22Rv1 (cell line): Measurements from ENCODE around the gene CDCA5.

ENCODE experiments used
- H3K27ac ChIP-seq: fragments of 450-650 bp; 2 replicates; pipeline ENCODE4 v1.5.1; 2017
- ZFX ChIP-seq: fragments of 450-650 bp; IDR thresholded peaks from 2 replicates; pipeline ENCODE4 v1.6.1; 2017; ENCODE audit warnings: antibody characterized with exemption, borderline replicate concordance
- TF ChIP-seq, protein P1 (sequence below): fragments of 450-650 bp; IDR thresholded peaks from 2 replicates; pipeline ENCODE4 v1.5.1; 2017; ENCODE audit warnings: mild to moderate bottlenecking

CDCA5 gene

DNA sequence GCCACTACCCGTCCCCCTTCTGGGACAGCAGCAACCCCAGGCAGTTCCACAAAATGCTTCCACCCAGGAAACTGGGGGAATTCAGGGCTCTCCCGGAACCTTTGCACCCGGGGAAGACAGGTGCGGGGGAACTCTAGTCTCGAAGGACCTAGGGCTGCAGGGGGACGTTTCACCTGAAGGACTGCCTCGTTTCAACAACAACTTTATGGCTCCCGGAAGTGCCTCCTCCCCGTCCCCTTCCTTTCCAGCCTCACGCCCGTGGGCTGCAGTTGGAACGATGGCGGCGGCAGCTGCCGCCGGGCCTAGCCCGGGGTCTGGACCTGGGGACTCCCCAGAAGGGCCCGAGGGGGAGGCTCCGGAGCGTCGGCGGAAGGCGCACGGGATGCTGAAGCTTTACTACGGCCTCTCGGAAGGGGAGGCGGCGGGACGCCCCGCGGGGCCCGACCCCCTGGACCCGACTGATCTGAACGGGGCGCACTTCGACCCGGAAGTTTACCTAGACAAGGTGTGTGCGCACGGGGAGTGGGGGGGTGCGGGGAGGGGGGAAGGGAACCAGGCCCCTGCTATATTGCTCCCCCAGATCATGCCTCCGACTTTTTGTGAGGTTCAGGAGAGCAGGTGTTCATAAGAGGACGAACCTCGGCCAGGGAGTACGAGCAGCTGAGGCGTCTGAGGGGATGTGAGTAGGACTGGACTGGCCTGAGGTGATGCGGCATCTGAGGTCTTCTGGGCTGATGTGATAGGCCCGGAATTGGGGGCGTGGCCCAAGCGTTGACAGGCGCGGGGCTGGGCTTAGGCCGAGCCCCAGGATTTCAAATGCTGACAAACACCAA is 12.3 kb upstream of the CDCA5 start, which contains the start of gene VPS51:
Gene VPS51 (plus strand): TSS at position 241 of the 833 bp plus-strand sequence. CDS start 37 bp downstream, at position 278.
- TF ChIP-seq, protein P1, sequence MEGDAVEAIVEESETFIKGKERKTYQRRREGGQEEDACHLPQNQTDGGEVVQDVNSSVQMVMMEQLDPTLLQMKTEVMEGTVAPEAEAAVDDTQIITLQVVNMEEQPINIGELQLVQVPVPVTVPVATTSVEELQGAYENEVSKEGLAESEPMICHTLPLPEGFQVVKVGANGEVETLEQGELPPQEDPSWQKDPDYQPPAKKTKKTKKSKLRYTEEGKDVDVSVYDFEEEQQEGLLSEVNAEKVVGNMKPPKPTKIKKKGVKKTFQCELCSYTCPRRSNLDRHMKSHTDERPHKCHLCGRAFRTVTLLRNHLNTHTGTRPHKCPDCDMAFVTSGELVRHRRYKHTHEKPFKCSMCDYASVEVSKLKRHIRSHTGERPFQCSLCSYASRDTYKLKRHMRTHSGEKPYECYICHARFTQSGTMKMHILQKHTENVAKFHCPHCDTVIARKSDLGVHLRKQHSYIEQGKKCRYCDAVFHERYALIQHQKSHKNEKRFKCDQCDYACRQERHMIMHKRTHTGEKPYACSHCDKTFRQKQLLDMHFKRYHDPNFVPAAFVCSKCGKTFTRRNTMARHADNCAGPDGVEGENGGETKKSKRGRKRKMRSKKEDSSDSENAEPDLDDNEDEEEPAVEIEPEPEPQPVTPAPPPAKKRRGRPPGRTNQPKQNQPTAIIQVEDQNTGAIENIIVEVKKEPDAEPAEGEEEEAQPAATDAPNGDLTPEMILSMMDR = no peak
- TF ChIP-seq ZFX = no peak
- H3K27ac ChIP-seq = peak within 1 kb of the TSS; percentile 87

DNA sequence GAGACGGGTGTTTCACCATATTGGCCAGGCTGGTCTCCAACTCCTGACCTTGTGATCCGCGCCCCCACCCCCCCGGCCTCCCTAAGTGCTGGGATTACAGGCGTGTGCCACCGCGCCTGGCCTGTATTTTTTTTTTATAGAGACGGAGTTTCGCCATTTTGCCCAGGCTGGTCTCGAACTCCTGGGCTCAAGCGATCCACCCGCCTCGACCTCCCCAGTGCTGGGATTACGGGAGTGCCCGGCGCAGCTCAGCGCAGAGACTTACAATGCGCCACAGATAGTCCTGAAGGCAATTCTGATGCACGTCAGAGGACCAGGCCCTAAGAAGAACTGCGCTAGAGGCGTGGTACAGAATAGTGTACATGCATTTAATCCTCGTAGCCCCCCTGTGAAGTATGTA is 11.6 kb upstream of the CDCA5 start:
- TF ChIP-seq ZFX = no peak
- TF ChIP-seq, protein P1 = no peak
- H3K27ac ChIP-seq = peak overlapping the region; percentile 87

DNA sequence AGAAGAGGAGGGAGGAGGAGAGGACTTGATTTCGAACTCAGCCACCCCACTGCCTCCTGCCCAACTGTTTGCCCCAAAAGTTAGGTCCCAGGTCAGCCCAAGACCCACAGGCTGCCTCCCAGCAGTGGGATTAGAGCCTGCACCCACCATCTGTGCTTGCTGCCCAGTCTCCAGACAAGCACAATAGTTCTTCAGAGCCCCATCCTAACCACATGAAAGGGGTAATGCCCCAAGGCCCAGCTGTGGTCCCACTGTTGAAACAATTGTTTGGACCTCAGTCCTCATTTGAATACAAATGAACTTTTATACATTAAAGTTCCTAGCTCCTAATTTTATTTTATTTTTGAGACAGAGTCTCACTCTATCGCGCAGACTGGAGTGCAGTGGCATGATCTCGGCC is 6.8 kb upstream of the CDCA5 start:
- no peak overlapping the region for H3K27ac ChIP-seq
- TF ChIP-seq ZFX = no peak
- TF ChIP-seq, protein P1 = no peak

DNA sequence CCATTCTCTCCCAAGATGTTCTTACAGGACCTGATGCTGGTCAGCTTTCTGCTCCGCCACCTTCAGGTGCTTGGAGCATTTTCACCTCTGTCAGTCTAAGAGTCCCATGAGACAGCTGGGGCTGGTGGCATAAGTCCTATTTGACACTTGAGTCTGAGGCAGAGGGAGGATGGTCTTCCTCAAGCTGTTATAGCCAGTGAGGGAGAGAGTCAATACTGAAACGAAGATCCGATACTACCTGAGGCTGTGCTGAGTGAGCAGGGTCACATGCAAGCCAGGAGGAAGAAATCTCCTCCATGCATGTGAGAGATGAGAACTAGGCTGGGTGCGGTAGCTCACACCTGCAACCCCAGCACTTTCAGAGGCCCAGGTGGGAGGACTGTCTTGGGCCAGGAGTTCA is 5.8 kb upstream of the CDCA5 start:
- H3K27ac ChIP-seq = no peak overlapping the region
- no peak for TF ChIP-seq ZFX
- TF ChIP-seq, protein P1 = no peak

DNA sequence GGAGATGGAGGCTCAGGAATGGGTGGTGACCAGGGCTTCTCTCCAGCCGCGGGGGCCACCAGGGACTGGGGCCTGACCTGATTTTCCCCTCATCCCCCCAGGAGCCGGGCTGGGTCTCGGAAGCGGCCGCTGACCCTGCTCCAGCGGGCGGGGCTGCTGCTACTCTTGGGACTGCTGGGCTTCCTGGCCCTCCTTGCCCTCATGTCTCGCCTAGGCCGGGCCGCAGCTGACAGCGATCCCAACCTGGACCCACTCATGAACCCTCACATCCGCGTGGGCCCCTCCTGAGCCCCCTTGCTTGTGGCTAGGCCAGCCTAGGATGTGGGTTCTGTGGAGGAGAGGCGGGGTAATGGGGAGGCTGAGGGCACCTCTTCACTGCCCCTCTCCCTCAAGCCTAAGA is 4.0 kb upstream of the CDCA5 start:
- no peak for TF ChIP-seq ZFX
- TF ChIP-seq, protein P1 = no peak
- H3K27ac ChIP-seq = no peak overlapping the region

DNA sequence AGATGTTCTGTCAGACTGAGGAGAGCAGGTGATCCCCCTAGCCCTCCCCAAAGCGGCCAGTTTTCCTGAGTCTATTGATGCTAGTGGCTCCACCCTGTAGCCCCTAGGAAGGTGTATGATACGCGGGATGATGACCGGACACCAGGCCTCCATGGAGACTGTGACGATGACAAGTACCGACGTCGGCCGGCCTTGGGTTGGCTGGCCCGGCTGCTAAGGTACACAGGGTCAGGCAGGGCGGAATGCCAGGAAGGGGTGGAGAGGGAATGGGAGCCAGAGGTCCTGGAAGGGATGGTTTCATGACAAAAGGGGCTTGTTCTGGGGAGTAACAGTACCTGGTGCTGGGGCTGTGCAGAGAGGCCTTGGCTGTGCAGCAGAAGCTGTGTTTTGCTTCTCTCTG is 3.4 kb upstream of the CDCA5 start:
- no peak for TF ChIP-seq ZFX
- TF ChIP-seq, protein P1 = no peak
- no peak overlapping the region for H3K27ac ChIP-seq

DNA sequence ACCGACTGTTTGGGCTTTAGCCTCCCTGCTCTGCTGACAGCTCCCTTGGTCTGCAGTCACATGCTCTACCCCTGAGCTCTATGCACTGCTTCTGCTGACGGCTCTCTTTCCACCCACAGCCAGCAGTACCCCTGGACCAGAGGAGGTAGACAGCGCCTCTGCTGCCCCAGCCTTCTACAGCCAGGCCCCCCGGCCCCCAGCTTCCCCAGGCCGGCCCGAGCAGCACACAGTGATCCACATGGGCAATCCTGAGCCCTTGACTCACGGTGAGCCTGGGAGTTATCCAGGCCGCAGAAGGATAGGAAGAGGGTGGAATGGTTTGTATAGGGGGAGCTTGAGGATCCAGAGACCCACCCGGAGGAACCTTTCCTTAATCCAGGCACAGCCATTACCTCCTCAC is 3.0 kb upstream of the CDCA5 start:
- TF ChIP-seq, protein P1 = no peak
- no peak for TF ChIP-seq ZFX
- no peak overlapping the region for H3K27ac ChIP-seq
